Neutrophil (primary cell): ENCODE data around the gene CLCN3.
"Not testable (repeated sequence)": the region's sequence is repeated elsewhere in the genome, so short reads cannot be mapped to it uniquely, and the experiment has no call there.

Source experiments
- H3K27ac ChIP-seq: fragments of 200-600 bp; sonication (generic); 2 replicates; pipeline ENCODE4 v1.5.1; 2016; ENCODE audit warnings: mild to moderate bottlenecking, moderate library complexity
- H3K27me3 ChIP-seq: fragments of 200-600 bp; sonication (generic); 2 replicates; pipeline ENCODE4 v1.6.0; 2016; ENCODE audit warnings: mild to moderate bottlenecking
- H3K36me3 ChIP-seq: fragments of 200-600 bp; sonication (generic); 2 replicates; pipeline ENCODE4 v1.5.1; 2017
- H3K4me1 ChIP-seq, 2 experiments: fragments of 200-600 bp in 1 of 2; sonication (generic) in 1 of 2; 1 replicate in 1 of 2; 2 replicates in 1 of 2; pipeline versions ENCODE4 v1.5.1 to v1.6.1; 2013 to 2016; ENCODE audit warnings: low read depth in 1 of 2, low read length in 1 of 2, mild to moderate bottlenecking in 1 of 2, moderate library complexity in 1 of 2; ENCODE audit not compliant: control insufficient read depth in 1 of 2, insufficient read depth in 1 of 2
- H3K4me3 ChIP-seq, 2 experiments: fragments of 200-600 bp in 1 of 2; sonication (generic) in 1 of 2; 1 replicate in 1 of 2; 2 replicates in 1 of 2; pipeline ENCODE4 v1.5.1; 2013 to 2016; ENCODE audit warnings: low read depth in 1 of 2, low read length in 1 of 2, mild to moderate bottlenecking in 1 of 2, moderate library complexity in 1 of 2
- H3K9me3 ChIP-seq: fragments of 200-600 bp; sonication (generic); 2 replicates; pipeline ENCODE4 v1.5.1; 2016
- CTCF ChIP-seq: fragments of 200-600 bp; sonication (generic); IDR thresholded peaks from 2 replicates; pipeline ENCODE4 v1.5.1; 2016; ENCODE audit warnings: antibody characterized with exemption

CLCN3 gene

GRCh38 chr4:169675825-169676224, 55.4 kb downstream of the CLCN3 start:
- Histone ChIP-seq H3K4me3 (no peak overlapping the region), H3K27ac (no peak overlapping the region), H3K9me3 (no peaks in the 10 kb centered on the region), H3K36me3 (peaks cover 2% of the 10 kb centered on the region), H3K4me1 (no peaks in the 10 kb centered on the region), H3K27me3 (no peaks in the 10 kb centered on the region)
- TF ChIP-seq CTCF, result no peak

GRCh38 chr4:169677150-169677748, 56.9 kb downstream of the CLCN3 start:
- no peak for TF ChIP-seq CTCF
- no peaks in the 10 kb centered on the region for H3K27me3 ChIP-seq
- H3K4me3 ChIP-seq, result no peak overlapping the region
- peaks cover 4% of the 10 kb centered on the region for H3K36me3 ChIP-seq
- no peak overlapping the region for H3K27ac ChIP-seq
- H3K4me1 ChIP-seq, result no peaks in the 10 kb centered on the region
- no peaks in the 10 kb centered on the region for H3K9me3 ChIP-seq

- not testable (repeated sequence) for H3K27ac ChIP-seq, H3K27me3 ChIP-seq, H3K4me1 ChIP-seq, H3K36me3 ChIP-seq, H3K9me3 ChIP-seq, H3K4me3 ChIP-seq
Observed at GRCh38 chr4:169678486-169678885, 58.1 kb downstream of the CLCN3 start.

- H3K4me1 ChIP-seq, H3K27ac ChIP-seq, H3K4me3 ChIP-seq, H3K9me3 ChIP-seq, H3K27me3 ChIP-seq, H3K36me3 ChIP-seq: not testable (repeated sequence)
Observed at GRCh38 chr4:169678951-169679591, 58.7 kb downstream of the CLCN3 start.

- no peak for TF ChIP-seq CTCF
- Histone ChIP-seq H3K4me3 (no peak overlapping the region), H3K27me3 (no peaks in the 10 kb centered on the region), H3K36me3 (peaks cover 4% of the 10 kb centered on the region), H3K4me1 (no peaks in the 10 kb centered on the region), H3K9me3 (no peaks in the 10 kb centered on the region), H3K27ac (no peak overlapping the region)
Observed at GRCh38 chr4:169682372-169683047, 62.1 kb downstream of the CLCN3 start.

DNA sequence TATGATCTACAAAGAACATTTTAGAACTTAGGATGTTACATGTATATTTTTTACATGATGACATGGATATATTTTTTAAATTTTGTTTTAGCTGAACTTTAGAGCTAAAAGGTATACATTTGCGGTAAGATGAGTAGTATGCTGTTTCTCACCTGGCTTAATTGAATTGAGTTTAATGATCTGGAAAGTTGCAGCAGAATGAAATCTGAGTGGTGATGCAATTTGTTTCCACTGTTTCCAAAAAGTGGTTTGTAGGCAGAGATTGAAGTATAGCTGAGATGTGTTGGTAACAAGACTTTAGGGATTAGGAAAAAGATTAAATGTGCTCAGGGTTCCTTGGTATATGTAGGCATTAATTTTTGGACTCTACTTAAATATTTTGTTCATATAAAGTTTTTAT, 69.3 kb downstream of the CLCN3 start:
- H3K27ac ChIP-seq, result no peak overlapping the region
- no peak for TF ChIP-seq CTCF

More for the DNA sequence above, 69.3 kb downstream of the CLCN3 start:
- Histone ChIP-seq H3K4me3 (no peak overlapping the region), H3K27me3 (no peaks in the 10 kb centered on the region), H3K4me1 (no peaks in the 10 kb centered on the region), H3K9me3 (no peaks in the 10 kb centered on the region), H3K36me3 (peaks cover 36% of the 10 kb centered on the region)
